HL-60 (cell line): Measurements from ENCODE around the gene TPST1.

Experiments
- POLR2AphosphoS5 ChIP-seq: IDR thresholded peaks from 2 replicates; pipeline ENCODE4 v1.6.1; 2012; ENCODE audit warnings: low read depth
- TF ChIP-seq, protein P1 (sequence below): IDR thresholded peaks from one replicate; pipeline ENCODE4 v1.5.1; 2011; ENCODE audit warnings: low read length, control low read depth, inconsistent platforms; ENCODE audit not compliant: insufficient read depth
- TF ChIP-seq, protein P2 (sequence below): IDR thresholded peaks from 2 replicates; pipeline ENCODE4 v1.6.1; 2012; ENCODE audit warnings: low read depth; ENCODE audit not compliant: insufficient replicate concordance

DNA sequence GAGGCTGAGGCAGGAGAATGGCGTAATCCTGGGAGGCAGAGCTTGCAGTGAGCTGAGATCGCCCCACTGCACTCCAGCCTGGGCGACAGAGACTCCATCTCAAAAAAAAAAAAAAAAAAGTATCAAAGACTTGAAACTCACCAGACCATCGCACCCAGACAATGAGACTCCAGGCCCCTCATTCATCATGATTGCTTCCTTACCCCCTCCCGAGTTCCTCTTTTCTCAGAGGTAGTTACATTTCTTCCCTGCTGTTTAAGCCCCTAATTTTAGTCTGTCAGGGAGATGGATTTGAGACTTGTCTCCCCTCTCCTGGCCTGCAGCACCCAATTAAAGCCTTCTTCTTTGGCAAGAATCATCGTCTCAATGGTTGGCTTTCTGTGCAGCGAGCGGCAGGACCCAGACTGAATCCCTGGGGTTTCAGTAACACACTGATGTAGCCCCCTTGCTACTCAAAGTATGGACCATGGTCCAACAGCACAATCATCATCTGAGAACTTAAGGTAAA lies 19.4 kb upstream of the TPST1 start:
- TF ChIP-seq, protein P1, sequence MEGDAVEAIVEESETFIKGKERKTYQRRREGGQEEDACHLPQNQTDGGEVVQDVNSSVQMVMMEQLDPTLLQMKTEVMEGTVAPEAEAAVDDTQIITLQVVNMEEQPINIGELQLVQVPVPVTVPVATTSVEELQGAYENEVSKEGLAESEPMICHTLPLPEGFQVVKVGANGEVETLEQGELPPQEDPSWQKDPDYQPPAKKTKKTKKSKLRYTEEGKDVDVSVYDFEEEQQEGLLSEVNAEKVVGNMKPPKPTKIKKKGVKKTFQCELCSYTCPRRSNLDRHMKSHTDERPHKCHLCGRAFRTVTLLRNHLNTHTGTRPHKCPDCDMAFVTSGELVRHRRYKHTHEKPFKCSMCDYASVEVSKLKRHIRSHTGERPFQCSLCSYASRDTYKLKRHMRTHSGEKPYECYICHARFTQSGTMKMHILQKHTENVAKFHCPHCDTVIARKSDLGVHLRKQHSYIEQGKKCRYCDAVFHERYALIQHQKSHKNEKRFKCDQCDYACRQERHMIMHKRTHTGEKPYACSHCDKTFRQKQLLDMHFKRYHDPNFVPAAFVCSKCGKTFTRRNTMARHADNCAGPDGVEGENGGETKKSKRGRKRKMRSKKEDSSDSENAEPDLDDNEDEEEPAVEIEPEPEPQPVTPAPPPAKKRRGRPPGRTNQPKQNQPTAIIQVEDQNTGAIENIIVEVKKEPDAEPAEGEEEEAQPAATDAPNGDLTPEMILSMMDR: no peak
- no peak for TF ChIP-seq POLR2AphosphoS5
- TF ChIP-seq, protein P2, sequence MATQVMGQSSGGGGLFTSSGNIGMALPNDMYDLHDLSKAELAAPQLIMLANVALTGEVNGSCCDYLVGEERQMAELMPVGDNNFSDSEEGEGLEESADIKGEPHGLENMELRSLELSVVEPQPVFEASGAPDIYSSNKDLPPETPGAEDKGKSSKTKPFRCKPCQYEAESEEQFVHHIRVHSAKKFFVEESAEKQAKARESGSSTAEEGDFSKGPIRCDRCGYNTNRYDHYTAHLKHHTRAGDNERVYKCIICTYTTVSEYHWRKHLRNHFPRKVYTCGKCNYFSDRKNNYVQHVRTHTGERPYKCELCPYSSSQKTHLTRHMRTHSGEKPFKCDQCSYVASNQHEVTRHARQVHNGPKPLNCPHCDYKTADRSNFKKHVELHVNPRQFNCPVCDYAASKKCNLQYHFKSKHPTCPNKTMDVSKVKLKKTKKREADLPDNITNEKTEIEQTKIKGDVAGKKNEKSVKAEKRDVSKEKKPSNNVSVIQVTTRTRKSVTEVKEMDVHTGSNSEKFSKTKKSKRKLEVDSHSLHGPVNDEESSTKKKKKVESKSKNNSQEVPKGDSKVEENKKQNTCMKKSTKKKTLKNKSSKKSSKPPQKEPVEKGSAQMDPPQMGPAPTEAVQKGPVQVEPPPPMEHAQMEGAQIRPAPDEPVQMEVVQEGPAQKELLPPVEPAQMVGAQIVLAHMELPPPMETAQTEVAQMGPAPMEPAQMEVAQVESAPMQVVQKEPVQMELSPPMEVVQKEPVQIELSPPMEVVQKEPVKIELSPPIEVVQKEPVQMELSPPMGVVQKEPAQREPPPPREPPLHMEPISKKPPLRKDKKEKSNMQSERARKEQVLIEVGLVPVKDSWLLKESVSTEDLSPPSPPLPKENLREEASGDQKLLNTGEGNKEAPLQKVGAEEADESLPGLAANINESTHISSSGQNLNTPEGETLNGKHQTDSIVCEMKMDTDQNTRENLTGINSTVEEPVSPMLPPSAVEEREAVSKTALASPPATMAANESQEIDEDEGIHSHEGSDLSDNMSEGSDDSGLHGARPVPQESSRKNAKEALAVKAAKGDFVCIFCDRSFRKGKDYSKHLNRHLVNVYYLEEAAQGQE: no peak
